NCI-H1105 treated with DMSO at 0.1 percent for 48 hours (cell line): ENCODE results near the gene KLB.
A peak's percentile ranks its signal among the peaks of the same experiment; 100 is the strongest.
"Not testable (repeated sequence)": the region's sequence is repeated elsewhere in the genome, so short reads cannot be mapped to it uniquely, and the experiment has no call there.

Source experiments
- DNase-seq: peaks from one replicate; lab custom pipeline; 2025; lab: John Stamatoyannopoulos, UW

The KLB gene

DNA sequence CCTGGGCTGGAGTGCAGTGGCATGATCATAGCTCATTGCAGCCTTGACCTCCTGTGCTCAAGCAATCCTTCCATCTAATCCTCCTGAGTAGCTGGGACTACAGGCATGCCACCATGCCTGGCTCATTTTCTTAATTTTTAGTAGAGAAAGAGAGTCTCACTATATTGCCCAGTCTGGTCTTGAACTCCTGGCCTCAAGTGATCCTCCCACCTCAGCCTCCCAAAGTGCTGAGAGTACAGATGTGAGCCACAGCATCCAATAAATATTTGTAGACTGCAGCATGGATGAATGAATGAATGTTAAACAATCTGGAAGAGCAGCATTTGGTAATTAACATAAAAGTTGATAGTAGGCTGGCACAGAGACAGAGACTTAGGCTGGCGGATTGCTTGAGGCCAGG, 20.0 kb downstream of the KLB start:
- DNase-seq = no peak

DNA sequence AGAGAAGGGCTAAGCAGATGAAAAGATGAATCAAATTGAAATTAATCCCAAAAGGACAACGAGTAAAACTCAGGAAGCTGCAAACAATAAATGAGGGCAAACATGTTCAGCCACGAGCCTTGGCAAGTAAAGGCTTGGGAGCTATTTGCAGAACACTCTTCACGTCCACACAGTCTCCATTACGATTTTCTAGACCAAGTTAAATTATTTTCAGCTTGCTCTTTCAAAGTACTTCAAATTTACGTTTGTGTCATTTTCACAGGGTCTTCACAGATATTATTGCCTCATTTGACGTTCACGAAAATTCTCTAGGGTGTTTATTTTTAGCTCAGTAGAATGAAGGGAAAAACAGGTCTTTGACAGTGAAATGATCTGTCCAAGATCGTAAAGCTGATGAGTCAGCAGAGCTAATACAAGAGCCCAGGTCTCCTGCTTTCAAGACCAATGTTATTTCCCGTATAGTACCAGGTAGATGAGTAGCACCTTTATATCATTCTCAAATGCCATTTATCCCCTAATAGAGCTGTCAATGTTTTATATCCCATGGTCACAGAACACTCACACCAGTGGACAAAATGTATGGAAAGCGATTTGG, 20.9 kb downstream of the KLB start:
- DNase-seq = peak; percentile 29

DNA sequence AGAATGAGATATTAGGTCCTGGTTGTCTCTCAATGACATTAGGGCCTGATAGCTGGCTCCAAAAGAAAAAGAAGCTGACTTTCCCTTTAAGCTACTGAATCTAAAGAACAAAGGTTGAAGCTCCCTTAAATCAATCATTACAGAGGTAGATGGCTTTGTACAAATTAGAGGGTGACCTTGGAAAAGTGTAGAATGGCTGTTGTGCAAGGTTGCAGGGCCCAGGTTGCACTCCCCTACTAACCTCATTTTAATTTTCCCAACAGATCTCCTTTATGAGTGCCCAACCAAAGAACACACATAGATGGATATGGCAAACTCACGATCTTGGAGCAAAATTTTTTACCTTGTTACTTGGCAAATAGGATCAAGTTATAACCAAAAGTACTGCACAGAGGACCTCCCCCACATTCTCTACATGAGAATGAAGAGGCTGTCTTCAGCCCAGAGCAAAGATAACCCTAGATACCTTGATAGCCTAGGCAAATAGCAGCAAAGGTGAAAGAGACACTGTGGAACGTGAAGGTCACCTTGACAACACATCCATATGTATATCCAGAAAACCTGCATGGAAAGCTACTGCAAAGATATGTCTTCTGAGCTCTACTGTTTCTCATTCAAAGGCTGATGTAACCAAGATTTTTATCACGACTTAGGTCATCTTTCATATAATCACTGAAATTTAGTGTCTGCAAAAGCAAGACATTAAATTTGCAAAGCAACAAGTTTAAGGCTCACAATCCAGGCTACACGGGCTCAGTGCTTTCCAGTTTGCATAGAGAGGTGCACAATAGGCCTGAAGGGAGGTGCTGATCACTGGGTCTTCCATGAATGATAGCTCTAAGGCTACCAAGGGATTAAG, 23.0 kb downstream of the KLB start:
- DNase-seq = no peak

DNA sequence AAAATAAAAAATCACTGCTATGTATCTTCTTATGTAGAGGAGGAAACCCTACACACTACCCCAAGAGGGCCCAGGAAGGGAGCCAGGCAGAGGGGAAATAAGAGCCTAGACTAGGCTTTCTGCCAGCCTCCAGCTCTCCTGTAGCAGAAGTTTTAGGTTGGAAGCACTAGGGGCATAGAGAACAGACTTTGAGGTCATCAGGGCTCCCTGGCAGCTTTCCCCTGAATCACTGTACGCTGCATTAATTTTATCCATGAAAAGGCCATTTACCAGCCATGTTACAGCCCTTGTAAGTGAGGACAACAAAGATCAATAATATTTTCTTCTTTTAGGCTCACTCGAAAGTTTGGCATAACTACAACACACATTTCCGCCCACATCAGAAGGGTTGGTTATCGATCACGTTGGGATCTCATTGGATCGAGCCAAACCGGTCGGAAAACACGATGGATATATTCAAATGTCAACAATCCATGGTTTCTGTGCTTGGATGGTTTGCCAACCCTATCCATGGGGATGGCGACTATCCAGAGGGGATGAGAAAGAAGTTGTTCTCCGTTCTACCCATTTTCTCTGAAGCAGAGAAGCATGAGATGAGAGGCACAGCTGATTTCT, 27.3 kb downstream of the KLB start:
- DNase-seq = no peak

DNA sequence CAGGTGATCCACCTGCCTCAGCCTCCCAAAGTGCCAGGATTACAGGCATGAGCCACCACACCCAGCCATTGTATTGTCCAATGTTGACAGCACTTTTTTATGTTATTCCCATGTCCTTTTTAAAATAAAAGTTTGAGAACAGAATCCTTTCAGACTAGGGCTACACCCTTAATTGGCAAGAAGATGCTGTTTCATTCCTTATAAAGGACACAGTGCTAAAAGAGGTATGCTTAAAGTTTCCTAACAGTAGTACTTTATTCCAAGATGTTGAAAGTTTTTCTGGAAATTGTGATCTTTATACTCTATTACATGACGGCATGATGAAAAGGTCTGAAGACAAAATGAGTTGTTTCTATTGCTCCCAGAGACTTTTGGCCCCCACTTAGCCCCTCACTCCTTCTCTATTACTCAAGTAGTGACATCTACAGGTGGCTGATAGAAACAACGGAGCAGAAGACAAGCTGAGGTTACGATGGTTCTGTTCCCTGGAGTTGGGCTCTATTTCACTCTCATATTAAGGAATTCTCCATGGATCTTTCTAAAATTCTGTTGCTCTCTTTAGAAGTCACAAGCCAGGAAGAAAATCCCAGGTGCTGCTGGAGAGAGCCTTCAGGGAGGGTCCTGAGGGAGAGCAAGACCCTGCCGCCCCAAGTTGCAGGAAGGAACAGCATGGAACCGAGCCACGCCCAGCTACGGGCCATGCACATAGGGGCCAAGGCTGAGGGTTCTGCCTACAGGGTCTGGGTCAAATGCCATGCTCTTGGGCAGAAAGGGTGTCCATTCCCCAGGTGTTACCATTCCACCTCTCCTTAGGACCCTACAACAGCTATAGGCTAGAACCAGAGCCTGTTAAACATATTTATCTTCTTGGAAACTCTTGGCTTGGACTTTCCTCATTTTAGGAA, 29.2 kb downstream of the KLB start:
- no peak for DNase-seq

DNA sequence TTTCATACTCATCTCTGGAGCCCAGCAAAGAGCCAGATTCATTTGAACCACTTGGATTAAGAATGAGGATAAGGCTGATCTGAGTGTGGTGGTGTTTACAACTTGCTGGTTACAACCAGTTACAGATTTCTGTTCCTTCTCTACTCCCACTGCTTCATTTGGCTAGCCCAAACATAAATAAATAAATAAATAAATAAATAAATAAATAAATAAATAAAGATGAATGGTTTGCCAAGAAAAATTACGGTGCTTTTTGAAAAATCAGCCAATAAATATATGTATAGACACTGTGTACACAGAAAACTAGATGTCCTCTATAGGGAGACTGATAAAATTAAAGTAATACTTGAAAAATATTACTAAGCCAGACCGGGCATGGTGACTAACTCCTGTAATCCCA, 34.9 kb downstream of the KLB start:
- no peak for DNase-seq

DNA sequence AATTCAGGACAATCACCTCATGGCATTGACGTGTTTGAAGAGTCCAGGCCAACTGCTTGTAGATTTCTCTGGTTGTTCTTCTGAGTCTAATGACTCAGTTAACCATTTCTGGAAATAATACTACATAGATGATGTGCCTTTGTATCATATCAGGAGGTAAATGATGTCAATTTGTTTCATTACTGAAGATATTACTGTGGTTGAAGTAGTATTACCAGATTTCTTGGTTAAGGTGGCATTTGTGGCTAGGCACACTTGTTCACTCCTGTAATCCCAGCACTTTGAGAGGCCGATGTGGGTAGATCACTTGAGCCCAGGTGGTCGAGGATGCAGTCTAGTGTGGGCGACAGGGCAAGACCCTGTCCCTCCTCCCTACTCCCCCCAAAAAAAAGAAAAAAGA, 36.3 kb downstream of the KLB start:
- no peak for DNase-seq

DNA sequence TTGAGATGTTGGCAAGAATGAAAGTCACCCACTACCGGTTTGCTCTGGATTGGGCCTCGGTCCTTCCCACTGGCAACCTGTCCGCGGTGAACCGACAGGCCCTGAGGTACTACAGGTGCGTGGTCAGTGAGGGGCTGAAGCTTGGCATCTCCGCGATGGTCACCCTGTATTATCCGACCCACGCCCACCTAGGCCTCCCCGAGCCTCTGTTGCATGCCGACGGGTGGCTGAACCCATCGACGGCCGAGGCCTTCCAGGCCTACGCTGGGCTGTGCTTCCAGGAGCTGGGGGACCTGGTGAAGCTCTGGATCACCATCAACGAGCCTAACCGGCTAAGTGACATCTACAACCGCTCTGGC, 39.7 kb downstream of the KLB start:
- no peak for DNase-seq

DNA sequence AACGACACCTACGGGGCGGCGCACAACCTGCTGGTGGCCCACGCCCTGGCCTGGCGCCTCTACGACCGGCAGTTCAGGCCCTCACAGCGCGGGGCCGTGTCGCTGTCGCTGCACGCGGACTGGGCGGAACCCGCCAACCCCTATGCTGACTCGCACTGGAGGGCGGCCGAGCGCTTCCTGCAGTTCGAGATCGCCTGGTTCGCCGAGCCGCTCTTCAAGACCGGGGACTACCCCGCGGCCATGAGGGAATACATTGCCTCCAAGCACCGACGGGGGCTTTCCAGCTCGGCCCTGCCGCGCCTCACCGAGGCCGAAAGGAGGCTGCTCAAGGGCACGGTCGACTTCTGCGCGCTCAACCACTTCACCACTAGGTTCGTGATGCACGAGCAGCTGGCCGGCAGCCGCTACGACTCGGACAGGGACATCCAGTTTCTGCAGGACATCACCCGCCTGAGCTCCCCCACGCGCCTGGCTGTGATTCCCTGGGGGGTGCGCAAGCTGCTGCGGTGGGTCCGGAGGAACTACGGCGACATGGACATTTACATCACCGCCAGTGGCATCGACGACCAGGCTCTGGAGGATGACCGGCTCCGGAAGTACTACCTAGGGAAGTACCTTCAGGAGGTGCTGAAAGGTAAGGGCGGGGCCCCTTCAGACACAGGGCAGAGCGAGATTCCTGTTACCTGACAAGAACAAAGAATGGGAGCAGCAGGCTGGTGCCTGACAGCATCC, 40.3 kb downstream of the KLB start:
- DNase-seq = no peak

DNA sequence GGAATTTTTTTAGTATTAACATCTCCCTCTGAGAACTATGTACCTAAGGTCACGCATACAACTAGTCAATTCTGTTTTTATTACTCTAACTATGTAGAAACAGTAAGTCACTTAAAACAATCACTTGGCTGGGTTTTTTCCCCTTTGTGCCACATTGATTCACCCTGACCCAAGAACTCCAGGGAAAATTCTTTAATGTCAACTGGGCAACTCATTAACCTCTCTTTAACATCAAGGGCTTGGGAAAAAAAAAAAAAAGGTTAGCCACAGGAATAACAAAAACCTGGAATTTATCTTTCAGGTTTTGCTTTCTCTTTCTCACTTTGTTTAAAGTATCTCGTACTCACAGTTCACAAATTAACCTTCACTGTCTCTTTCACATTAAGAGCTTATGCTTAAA, 43.9 kb downstream of the KLB start:
- DNase-seq = no peak

DNA sequence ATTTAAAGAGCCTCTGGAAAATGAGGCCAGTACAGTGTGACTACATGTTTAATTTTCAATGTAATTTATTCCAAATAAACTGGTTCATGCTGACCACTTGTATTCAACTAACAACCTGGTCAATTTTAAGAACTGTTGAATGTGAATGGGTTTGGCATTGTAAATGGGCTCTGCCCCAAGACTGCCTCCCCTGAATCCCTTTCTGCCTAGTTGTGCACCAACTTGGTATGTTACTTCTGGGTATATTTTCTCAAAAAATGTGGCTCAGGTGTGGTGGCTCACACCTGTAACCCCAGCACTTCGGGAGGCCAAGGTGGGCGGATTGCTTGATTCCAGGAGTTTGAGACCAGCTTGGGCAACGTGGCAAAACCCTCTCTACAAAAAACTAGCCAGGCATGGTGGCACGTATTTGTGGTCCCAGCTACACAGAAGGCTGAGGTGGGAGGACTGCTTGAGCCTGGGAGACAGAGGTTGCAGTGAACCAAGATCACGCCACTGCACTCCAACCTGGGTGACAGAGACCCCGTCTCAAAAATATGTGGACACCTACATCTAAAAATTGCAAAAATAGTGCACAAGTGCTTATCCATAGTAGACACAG, 44.8 kb downstream of the KLB start:
- no peak for DNase-seq

DNA sequence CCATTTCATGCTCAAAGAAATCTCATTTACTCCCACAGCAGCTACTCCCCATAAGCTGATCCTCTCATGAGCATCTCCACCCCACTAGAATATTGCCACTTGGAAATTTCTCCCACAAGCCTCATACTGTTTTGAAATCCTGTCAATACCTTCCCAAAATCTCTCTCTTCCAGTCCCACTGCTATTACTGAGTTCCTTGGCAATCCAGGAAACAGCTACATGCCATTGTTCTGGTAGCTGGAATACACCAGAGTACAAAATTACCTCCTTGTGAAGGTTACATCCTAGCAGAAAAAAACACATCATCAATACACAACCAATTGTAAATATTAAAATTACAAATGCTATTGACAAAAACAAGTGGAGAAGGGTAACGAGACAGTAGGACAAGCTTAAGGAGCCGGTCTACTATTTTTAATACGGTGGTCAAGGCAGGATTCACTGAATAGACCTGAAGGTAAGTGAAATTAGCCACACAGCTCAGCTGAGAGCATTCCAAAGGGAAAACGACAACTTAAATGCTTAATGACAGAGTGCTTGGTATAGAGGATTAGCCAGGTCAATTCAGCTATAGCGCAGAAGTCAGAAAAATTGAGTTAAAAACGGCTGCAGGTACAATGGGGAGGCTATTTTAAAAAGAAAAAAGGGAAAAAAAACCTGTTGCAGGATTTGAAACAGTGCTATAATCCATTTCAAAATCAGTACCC, 45.6 kb downstream of the KLB start:
- DNase-seq = no peak

DNA sequence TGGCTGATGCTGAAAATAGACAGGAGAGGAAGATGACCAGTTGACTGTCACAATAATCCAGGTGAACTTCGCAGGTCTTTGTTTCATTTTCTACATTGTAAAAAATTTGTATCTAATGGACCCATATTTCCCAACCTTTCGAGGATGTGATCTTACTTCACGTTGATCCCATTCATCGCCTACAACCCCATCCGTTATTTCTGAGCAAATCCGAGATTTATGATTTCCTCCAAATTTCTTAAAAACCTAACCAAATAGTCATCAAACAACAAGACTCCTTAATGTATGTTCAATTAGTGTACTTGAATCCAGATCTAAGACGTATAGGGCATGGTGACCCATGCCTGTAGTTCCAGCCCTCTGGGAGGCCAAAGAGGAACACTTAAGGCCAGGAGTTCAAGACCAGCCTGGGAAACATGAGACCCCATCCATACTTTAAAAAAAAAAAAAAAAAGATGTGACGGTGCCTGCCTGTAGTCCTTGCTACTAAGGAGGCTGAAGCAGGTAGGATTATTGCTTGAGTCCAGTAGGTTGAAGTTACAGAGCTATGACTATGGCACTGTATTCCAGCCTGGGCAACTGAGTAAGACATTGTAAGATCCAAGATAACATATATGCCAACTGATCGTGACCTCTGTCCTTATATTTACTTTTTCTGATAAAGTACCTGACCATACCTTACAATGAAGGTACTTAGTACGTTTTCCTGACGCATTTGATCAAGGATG, 46.3 kb downstream of the KLB start:
- DNase-seq = no peak

DNA sequence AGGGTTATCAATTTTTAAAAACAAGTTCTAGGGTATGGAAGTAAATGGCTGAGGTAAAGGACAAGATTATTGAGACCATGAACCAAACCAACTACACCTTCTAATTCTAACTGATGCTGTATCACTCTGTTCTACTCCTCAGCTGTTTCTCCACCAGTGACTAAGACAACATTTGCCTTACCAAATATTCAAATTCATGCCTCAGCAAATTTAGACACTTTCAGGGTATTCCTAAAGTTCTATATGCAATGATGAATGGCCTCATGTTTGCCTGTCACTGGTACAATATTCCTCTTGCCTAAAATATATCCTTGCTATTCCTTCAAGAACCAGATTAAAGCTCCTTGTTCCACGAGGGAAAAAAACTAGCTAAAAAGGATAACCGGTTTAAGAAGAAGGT, 47.0 kb downstream of the KLB start:
- DNase-seq = no peak

DNA sequence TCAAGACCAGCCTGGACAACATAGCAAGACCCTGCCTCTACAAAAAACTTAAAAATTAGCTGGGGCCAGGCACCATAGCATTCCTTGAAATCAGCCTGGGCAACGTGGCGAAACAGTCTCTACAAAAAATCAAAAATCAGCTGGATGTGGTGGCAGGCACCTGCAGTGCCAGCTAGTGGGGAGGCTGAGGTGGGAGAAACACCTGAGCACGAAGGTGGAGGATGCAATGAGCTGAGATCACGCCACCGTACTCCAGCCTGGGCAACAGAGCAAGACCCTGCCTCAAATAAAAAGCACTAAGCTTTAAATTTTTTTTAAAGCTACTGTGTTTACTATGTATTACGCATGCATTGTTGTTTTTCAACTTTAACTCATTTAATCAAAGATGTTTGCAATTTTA, 48.8 kb downstream of the KLB start:
- DNase-seq = no peak

DNA sequence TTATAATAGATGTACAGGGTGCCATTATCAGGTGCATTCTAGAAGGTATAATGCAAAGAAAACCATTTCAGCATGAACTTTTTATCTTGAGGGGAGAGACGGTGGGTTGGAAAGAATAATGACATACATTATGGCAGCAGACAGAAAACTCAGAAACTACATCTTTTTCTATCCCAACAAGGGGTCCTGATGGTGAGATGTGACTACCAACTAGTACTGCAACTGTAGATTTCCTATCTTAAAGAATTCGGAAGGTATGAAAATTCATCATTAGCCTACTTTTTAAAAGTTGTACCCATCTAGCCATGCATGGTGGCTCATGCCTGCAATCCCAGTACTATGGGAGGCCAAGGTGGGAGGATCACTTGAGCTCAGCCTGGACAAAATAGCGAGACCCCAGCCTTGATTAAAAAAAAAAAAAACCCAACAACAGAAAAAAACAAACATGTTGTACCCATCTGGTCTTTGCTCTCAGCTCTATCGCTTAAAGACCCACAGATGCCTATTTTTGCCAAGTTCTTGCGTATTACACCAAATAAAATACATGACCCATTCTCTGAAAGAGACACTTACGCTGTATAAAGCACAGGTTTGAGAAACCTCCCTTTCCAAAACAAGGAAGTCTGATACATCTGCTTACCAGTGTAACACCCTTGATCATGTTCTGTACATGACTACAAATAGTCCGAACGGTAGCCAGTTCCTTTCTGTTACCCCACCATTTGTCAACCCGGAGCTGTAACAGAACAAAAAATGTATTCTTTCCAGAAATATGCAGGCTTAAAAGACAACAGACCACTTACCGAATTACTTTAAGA, 50.4 kb downstream of the KLB start:
- DNase-seq = no peak

DNA sequence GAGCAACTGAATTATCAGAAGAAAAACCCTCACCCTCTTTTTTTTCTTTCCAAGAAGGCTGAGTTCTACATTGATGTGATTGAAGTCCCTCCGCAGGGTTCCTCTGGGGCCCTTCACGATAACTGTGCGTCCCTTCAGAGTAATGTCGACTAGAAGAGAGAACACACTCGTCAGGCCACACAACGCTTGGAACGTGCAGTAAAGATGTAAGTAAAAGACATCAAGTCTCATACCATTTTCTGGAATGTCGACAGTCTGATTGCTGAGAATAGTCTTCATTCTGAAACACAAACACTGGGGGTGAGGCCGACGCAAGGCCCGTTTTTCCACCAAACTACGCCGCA, 51.4 kb downstream of the KLB start:
- DNase-seq = not testable (repeated sequence)

DNA sequence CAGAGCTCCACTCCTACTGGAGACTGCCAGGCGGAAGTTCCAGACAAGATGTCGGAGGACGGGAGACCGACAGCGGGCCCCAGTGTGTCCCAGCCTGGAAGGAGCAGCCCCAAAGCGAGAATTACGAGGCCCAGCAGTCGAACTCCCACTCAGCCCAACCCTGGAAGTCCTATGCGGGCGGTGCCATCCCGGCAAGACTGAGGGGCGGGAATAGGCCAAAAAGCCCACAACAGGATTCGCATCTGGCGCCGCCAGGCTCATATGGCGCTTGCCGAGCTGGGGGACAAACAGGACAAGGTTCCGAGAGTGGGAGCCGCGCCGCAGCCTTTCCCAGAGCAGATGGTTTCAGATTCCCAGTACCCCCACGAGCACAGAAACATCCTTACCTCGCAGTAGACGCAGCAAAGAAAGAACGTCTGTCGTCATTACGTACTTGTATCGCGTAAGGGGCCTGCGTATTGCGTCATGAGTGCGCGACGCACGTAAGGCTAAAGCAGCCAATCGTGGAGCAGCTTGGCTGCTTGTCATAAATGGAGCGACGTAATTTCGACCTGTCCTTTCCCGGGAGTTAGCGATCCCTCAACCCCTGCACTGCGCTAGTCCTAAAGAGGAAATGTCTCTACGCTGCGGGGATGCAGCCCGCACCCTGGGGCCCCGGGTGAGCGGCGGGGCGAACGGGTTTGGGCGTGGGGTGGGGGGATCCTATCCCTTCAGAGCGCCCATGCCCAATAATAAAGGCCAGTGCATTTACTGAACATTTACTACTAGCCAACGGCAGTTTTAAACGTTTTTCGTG, 52.0 kb downstream of the KLB start, which contains the start of the genes LIAS and RPL9:
Gene LIAS, plus strand, starts transcription at position 552 of the 796 bp plus-strand sequence. Its CDS starts 62 bp downstream, at position 614.
Gene RPL9, minus strand, starts transcription at position 418 of the 796 bp plus-strand sequence. CDS start 483 bp downstream, outside the sequence.
- DNase-seq = peak; percentile 87
